Measurements from ENCODE around the gene SLC25A45. TPM values are rescaled to one million over a fixed set of nuclear protein-coding genes. Genes with fewer than 3 reads are reported as not detected.

SLC25A45 gene
- total and polyA plus RNA-seq, 2 experiments from 2014 or later = 0.10 to 0.74 TPM

- Mint-ChIP-seq H3K27ac (no peak overlapping the region), H3K27me3 (ENCODE audit: insufficient read depth, low read depth, poor library complexity) (peaks cover 18% of the 10 kb centered on the region), H3K4me1 (peaks cover 23% of the 10 kb centered on the region), H3K9me3 (no peaks in the 10 kb centered on the region), H3K36me3 (ENCODE audit: low read depth) (no peaks in the 10 kb centered on the region), H3K4me3 (no peak overlapping the region; the same call in 2 of the 3 replicates)
- H3K9me2 ChIP-seq (ENCODE audit: insufficient read depth) = no peaks in the 10 kb centered on the region
- H3K4me2 ChIP-seq = no peak overlapping the region
- H2AFZ ChIP-seq = no peak overlapping the region
- H3K4me1 ChIP-seq (ENCODE audit: insufficient read depth) = peaks cover 13% of the 10 kb centered on the region
- TF ChIP-seq REST (IDR thresholded peaks at IDR 0.05; ENCODE audit: unreplicated experiment) (no peak), POLR2AphosphoS5 (IDR thresholded peaks at IDR 0.05; ENCODE audit: low read depth) (no peak), JUNB (IDR thresholded peaks at IDR 0.05; ENCODE audit: unreplicated experiment) (no peak), ETS1 (IDR thresholded peaks at IDR 0.05) (no peak), EZH2phosphoT487 (IDR thresholded peaks at IDR 0.05; ENCODE audit: unreplicated experiment) (no peak)
- H3F3A ChIP-seq (replicated peaks; ENCODE audit: low read depth) = 0 out of 2 replicates have a peak, but pooled peaks cover 6% of the 10 kb centered on the region
- H3K79me2 ChIP-seq (replicated peaks; ENCODE audit: insufficient read depth) = no peaks in the 10 kb centered on the region
- ATAC-seq (no peak), DNase-seq (ENCODE audit: low spot score) (no peak)
- no peak overlapping the region for H3K4me3 ChIP-seq
- H4K20me1 ChIP-seq (replicated peaks; ENCODE audit: insufficient read depth) = no peaks in the 10 kb centered on the region
- H3K27ac ChIP-seq (ENCODE audit: low read depth) = no peak overlapping the region
- no peaks in the 10 kb centered on the region for H3K27me3 ChIP-seq (ENCODE audit: insufficient read depth)
- H3K36me3 ChIP-seq (ENCODE audit: insufficient read depth) = no peaks in the 10 kb centered on the region
These were observed 1.3 kb upstream of the SLC25A45 start for GRCh38 chr11:65383778-65384177.

GRCh38 chr11:65382804-65383368, 440 bp upstream of the SLC25A45 start:
- Mint-ChIP-seq H3K27me3 (ENCODE audit: insufficient read depth, low read depth, poor library complexity) (peaks cover 18% of the 10 kb centered on the region), H3K4me3 (peak overlapping the region; percentile 10; the same call in 2 of the 3 replicates), H3K36me3 (ENCODE audit: low read depth) (no peaks in the 10 kb centered on the region), H3K4me1 (peaks cover 23% of the 10 kb centered on the region), H3K27ac (peak overlapping the region; percentile 90), H3K9me3 (no peaks in the 10 kb centered on the region)
- DNase-seq (ENCODE audit: low spot score) (no peak), ATAC-seq (no peak)
- Histone ChIP-seq H3K9me2 (ENCODE audit: insufficient read depth) (no peaks in the 10 kb centered on the region), H3K4me1 (ENCODE audit: insufficient read depth) (peaks cover 13% of the 10 kb centered on the region), H3K79me2 (replicated peaks; ENCODE audit: insufficient read depth) (no peaks in the 10 kb centered on the region), H4K20me1 (replicated peaks; ENCODE audit: insufficient read depth) (no peaks in the 10 kb centered on the region), H3K4me3 (no peak overlapping the region), H3K36me3 (ENCODE audit: insufficient read depth) (no peaks in the 10 kb centered on the region), H3K27ac (ENCODE audit: low read depth) (no peak overlapping the region), H2AFZ (peak overlapping the region; percentile 67), H3F3A (replicated peaks; ENCODE audit: low read depth) (0 out of 2 replicates have a peak, but pooled peaks cover 6% of the 10 kb centered on the region), H3K27me3 (ENCODE audit: insufficient read depth) (no peaks in the 10 kb centered on the region), H3K4me2 (peak overlapping the region; percentile 21; the same call in 1 of the 2 replicates)
- TF ChIP-seq JUNB (IDR thresholded peaks at IDR 0.05; ENCODE audit: unreplicated experiment) (no peak), CTCF (conservative IDR thresholded peaks at IDR 0.05; ENCODE audit: low read depth in 2 of 2) (no peak), EZH2phosphoT487 (IDR thresholded peaks at IDR 0.05; ENCODE audit: unreplicated experiment) (no peak), EZH2 (IDR thresholded peaks at IDR 0.05; ENCODE audit: low read depth, unreplicated experiment) (no peak), ETS1 (IDR thresholded peaks at IDR 0.05) (no peak)

Data from GM23338 (cell line).